ENCODE measurements around the gene TRPC4.

- TF ChIP-seq EZH2phosphoT487 (IDR thresholded peaks at IDR 0.05; ENCODE audit: low read depth): no peak
- TF ChIP-seq, protein P1, sequence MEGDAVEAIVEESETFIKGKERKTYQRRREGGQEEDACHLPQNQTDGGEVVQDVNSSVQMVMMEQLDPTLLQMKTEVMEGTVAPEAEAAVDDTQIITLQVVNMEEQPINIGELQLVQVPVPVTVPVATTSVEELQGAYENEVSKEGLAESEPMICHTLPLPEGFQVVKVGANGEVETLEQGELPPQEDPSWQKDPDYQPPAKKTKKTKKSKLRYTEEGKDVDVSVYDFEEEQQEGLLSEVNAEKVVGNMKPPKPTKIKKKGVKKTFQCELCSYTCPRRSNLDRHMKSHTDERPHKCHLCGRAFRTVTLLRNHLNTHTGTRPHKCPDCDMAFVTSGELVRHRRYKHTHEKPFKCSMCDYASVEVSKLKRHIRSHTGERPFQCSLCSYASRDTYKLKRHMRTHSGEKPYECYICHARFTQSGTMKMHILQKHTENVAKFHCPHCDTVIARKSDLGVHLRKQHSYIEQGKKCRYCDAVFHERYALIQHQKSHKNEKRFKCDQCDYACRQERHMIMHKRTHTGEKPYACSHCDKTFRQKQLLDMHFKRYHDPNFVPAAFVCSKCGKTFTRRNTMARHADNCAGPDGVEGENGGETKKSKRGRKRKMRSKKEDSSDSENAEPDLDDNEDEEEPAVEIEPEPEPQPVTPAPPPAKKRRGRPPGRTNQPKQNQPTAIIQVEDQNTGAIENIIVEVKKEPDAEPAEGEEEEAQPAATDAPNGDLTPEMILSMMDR (IDR thresholded peaks at IDR 0.05; ENCODE audit: low read depth, low read length): no peak
These were observed 274.4 kb downstream of the TRPC4 start for GRCh38 chr13:37595162-37595561.

Measured in OCI-LY3 (cell line).